ENCODE results near the gene NAP1L5. TPM values are rescaled to one million over a fixed set of nuclear protein-coding genes. Genes with fewer than 3 reads are reported as not detected.

The NAP1L5 gene
- total and polyA plus RNA-seq, 2 donors: 3.8 to 9.4 TPM

- H3K36me3 ChIP-seq (ENCODE audit: control insufficient read depth in 2 of 2, insufficient read depth in 2 of 2, low read length in 1 of 2): peaks cover 6 to 18% of the 10 kb centered on the region in 2 donors
These were observed 16.2 kb upstream of the NAP1L5 start for GRCh38 chr4:88713782-88714181.

GRCh38 chr4:88709989-88710388 lies 12.4 kb upstream of the NAP1L5 start:
- H3K4me1 ChIP-seq (ENCODE audit: control insufficient read depth in 2 of 2, insufficient read depth in 2 of 2, low read length in 2 of 2): no peaks in the 10 kb centered on the region
- no peak overlapping the region for H3K4me3 ChIP-seq (ENCODE audit: low read length in 2 of 2)
- H3K27ac ChIP-seq (ENCODE audit: low read depth in 1 of 2, low read length in 1 of 2): no peak overlapping the region
- DNase-seq (ENCODE audit: low read depth in 6 of 9, low spot score in 9 of 9): no peak
- 98% methylated on average over 1 of the region's 1 CpG for WGBS
- peaks cover 5 to 24% of the 10 kb centered on the region in 2 donors for H3K36me3 ChIP-seq (ENCODE audit: control insufficient read depth in 2 of 2, insufficient read depth in 2 of 2, low read length in 1 of 2)
- no peaks in the 10 kb centered on the region for H3K27me3 ChIP-seq (ENCODE audit: control insufficient read depth in 2 of 2, insufficient read depth in 1 of 2, low read length in 1 of 2)
- no peaks in the 10 kb centered on the region for H3K9me3 ChIP-seq (ENCODE audit: control insufficient read depth in 2 of 2, insufficient read depth in 1 of 2, low read length in 1 of 2)

More at GRCh38 chr4:88713782-88714181, 16.2 kb upstream of the NAP1L5 start:
- Histone ChIP-seq H3K27ac (ENCODE audit: low read depth in 1 of 2, low read length in 1 of 2) (no peak overlapping the region), H3K27me3 (ENCODE audit: control insufficient read depth in 2 of 2, insufficient read depth in 1 of 2, low read length in 1 of 2) (no peaks in the 10 kb centered on the region), H3K9me3 (ENCODE audit: control insufficient read depth in 2 of 2, insufficient read depth in 1 of 2, low read length in 1 of 2) (peaks cover 0 to 2% of the 10 kb centered on the region in 2 donors), H3K4me1 (ENCODE audit: control insufficient read depth in 2 of 2, insufficient read depth in 2 of 2, low read length in 2 of 2) (no peaks in the 10 kb centered on the region), H3K4me3 (ENCODE audit: low read length in 2 of 2) (no peak overlapping the region)
- DNase-seq (ENCODE audit: low read depth in 6 of 9, low spot score in 9 of 9): no peak
- WGBS: 98% methylated on average over 1 of the region's 1 CpG

- WGBS: 90% methylated on average over 9 of the region's 9 CpGs
- H3K36me3 ChIP-seq (ENCODE audit: control insufficient read depth in 2 of 2, insufficient read depth in 2 of 2, low read length in 1 of 2): peaks cover 5 to 29% of the 10 kb centered on the region in 2 donors
- no peak for DNase-seq (ENCODE audit: low read depth in 6 of 9, low spot score in 9 of 9)
These were observed 8.9 kb upstream of the NAP1L5 start for GRCh38 chr4:88706574-88706973.

GRCh38 chr4:88705805-88706492 lies 8.3 kb upstream of the NAP1L5 start:
- Histone ChIP-seq H3K27me3 (ENCODE audit: control insufficient read depth in 2 of 2, insufficient read depth in 1 of 2, low read length in 1 of 2) (no peaks in the 10 kb centered on the region), H3K4me3 (ENCODE audit: low read length in 2 of 2) (no peak overlapping the region), H3K4me1 (ENCODE audit: control insufficient read depth in 2 of 2, insufficient read depth in 2 of 2, low read length in 2 of 2) (no peaks in the 10 kb centered on the region), H3K36me3 (ENCODE audit: control insufficient read depth in 2 of 2, insufficient read depth in 2 of 2, low read length in 1 of 2) (peaks cover 5 to 29% of the 10 kb centered on the region in 2 donors), H3K27ac (ENCODE audit: low read depth in 1 of 2, low read length in 1 of 2) (no peak overlapping the region), H3K9me3 (ENCODE audit: control insufficient read depth in 2 of 2, insufficient read depth in 1 of 2, low read length in 1 of 2) (no peaks in the 10 kb centered on the region)
- no peak for DNase-seq (ENCODE audit: low read depth in 6 of 9, low spot score in 9 of 9)
- WGBS: 95% methylated on average over 3 of the region's 3 CpGs

More at GRCh38 chr4:88706574-88706973, 8.9 kb upstream of the NAP1L5 start:
- Histone ChIP-seq H3K9me3 (ENCODE audit: control insufficient read depth in 2 of 2, insufficient read depth in 1 of 2, low read length in 1 of 2) (no peaks in the 10 kb centered on the region), H3K4me1 (ENCODE audit: control insufficient read depth in 2 of 2, insufficient read depth in 2 of 2, low read length in 2 of 2) (no peaks in the 10 kb centered on the region), H3K27ac (ENCODE audit: low read depth in 1 of 2, low read length in 1 of 2) (no peak overlapping the region), H3K4me3 (ENCODE audit: low read length in 2 of 2) (no peak overlapping the region), H3K27me3 (ENCODE audit: control insufficient read depth in 2 of 2, insufficient read depth in 1 of 2, low read length in 1 of 2) (no peaks in the 10 kb centered on the region)

- Histone ChIP-seq H3K4me3 (ENCODE audit: low read length in 2 of 2) (no peak overlapping the region), H3K27ac (ENCODE audit: low read depth in 1 of 2, low read length in 1 of 2) (no peak overlapping the region), H3K9me3 (ENCODE audit: control insufficient read depth in 2 of 2, insufficient read depth in 1 of 2, low read length in 1 of 2) (no peaks in the 10 kb centered on the region), H3K27me3 (ENCODE audit: control insufficient read depth in 2 of 2, insufficient read depth in 1 of 2, low read length in 1 of 2) (no peaks in the 10 kb centered on the region), H3K36me3 (ENCODE audit: control insufficient read depth in 2 of 2, insufficient read depth in 2 of 2, low read length in 1 of 2) (peaks cover 5 to 26% of the 10 kb centered on the region in 2 donors), H3K4me1 (ENCODE audit: control insufficient read depth in 2 of 2, insufficient read depth in 2 of 2, low read length in 2 of 2) (no peaks in the 10 kb centered on the region)
- no peak for DNase-seq (ENCODE audit: low read depth in 6 of 9, low spot score in 9 of 9)
These were observed 7.6 kb upstream of the NAP1L5 start for GRCh38 chr4:88705223-88705622.

- H3K9me3 ChIP-seq (ENCODE audit: control insufficient read depth in 2 of 2, insufficient read depth in 1 of 2, low read length in 1 of 2): no peaks in the 10 kb centered on the region
- DNase-seq (ENCODE audit: low read depth in 6 of 9, low spot score in 9 of 9): no peak
- H3K4me3 ChIP-seq (ENCODE audit: low read length in 2 of 2): no peak overlapping the region
- no peak overlapping the region for H3K27ac ChIP-seq (ENCODE audit: low read depth in 1 of 2, low read length in 1 of 2)
- no peaks in the 10 kb centered on the region for H3K27me3 ChIP-seq (ENCODE audit: control insufficient read depth in 2 of 2, insufficient read depth in 1 of 2, low read length in 1 of 2)
- H3K36me3 ChIP-seq (ENCODE audit: control insufficient read depth in 2 of 2, insufficient read depth in 2 of 2, low read length in 1 of 2): peaks cover 5 to 26% of the 10 kb centered on the region in 2 donors
- 91% methylated on average over 2 of the region's 2 CpGs for WGBS
- no peaks in the 10 kb centered on the region for H3K4me1 ChIP-seq (ENCODE audit: control insufficient read depth in 2 of 2, insufficient read depth in 2 of 2, low read length in 2 of 2)
These were observed 5.2 kb upstream of the NAP1L5 start for GRCh38 chr4:88702782-88703181.

GRCh38 chr4:88698519-88698918 lies 890 bp upstream of the NAP1L5 start:
- WGBS: 98% methylated on average over 7 of the region's 7 CpGs
- Histone ChIP-seq H3K4me3 (ENCODE audit: low read length in 2 of 2) (no peak overlapping the region), H3K4me1 (ENCODE audit: control insufficient read depth in 2 of 2, insufficient read depth in 2 of 2, low read length in 2 of 2) (no peaks in the 10 kb centered on the region), H3K27me3 (ENCODE audit: control insufficient read depth in 2 of 2, insufficient read depth in 1 of 2, low read length in 1 of 2) (no peaks in the 10 kb centered on the region), H3K9me3 (ENCODE audit: control insufficient read depth in 2 of 2, insufficient read depth in 1 of 2, low read length in 1 of 2) (no peaks in the 10 kb centered on the region), H3K36me3 (ENCODE audit: control insufficient read depth in 2 of 2, insufficient read depth in 2 of 2, low read length in 1 of 2) (peaks cover 2 to 3% of the 10 kb centered on the region in 2 donors), H3K27ac (ENCODE audit: low read depth in 1 of 2, low read length in 1 of 2) (no peak overlapping the region)
- DNase-seq (ENCODE audit: low read depth in 6 of 9, low spot score in 9 of 9): no peak

- DNase-seq (ENCODE audit: low read depth in 6 of 9, low spot score in 9 of 9): peak in 2 of 9 donors; percentile 9 to 33
- Histone ChIP-seq H3K27ac (ENCODE audit: low read depth in 1 of 2, low read length in 1 of 2) (peak overlapping the region; percentile 38 to 53), H3K36me3 (ENCODE audit: control insufficient read depth in 2 of 2, insufficient read depth in 2 of 2, low read length in 1 of 2) (peaks cover 2% of the 10 kb centered on the region in 2 donors), H3K9me3 (ENCODE audit: control insufficient read depth in 2 of 2, insufficient read depth in 1 of 2, low read length in 1 of 2) (no peaks in the 10 kb centered on the region), H3K27me3 (ENCODE audit: control insufficient read depth in 2 of 2, insufficient read depth in 1 of 2, low read length in 1 of 2) (no peaks in the 10 kb centered on the region), H3K4me1 (ENCODE audit: control insufficient read depth in 2 of 2, insufficient read depth in 2 of 2, low read length in 2 of 2) (no peaks in the 10 kb centered on the region), H3K4me3 (ENCODE audit: low read length in 2 of 2) (peak overlapping the region; percentile 62 to 74)
- 43% methylated on average over 18 of the region's 18 CpGs for WGBS
These were observed 488 bp downstream of the NAP1L5 start for GRCh38 chr4:88697141-88697540.

GRCh38 chr4:88696630-88697029 lies 999 bp downstream of the NAP1L5 start:
- no peaks in the 10 kb centered on the region for H3K4me1 ChIP-seq (ENCODE audit: control insufficient read depth in 2 of 2, insufficient read depth in 2 of 2, low read length in 2 of 2)
- DNase-seq (ENCODE audit: low read depth in 6 of 9, low spot score in 9 of 9): no peak
- no peak overlapping the region for H3K27ac ChIP-seq (ENCODE audit: low read depth in 1 of 2, low read length in 1 of 2)
- WGBS: 90% methylated on average over 7 of the region's 7 CpGs
- H3K4me3 ChIP-seq (ENCODE audit: low read length in 2 of 2): peak overlapping the region in 1 of 2 donors; percentile 62
- H3K27me3 ChIP-seq (ENCODE audit: control insufficient read depth in 2 of 2, insufficient read depth in 1 of 2, low read length in 1 of 2): no peaks in the 10 kb centered on the region
- no peaks in the 10 kb centered on the region for H3K9me3 ChIP-seq (ENCODE audit: control insufficient read depth in 2 of 2, insufficient read depth in 1 of 2, low read length in 1 of 2)
- H3K36me3 ChIP-seq (ENCODE audit: control insufficient read depth in 2 of 2, insufficient read depth in 2 of 2, low read length in 1 of 2): peaks cover 0 to 2% of the 10 kb centered on the region in 2 donors

Data from thymus (tissue), 11 donors.